Smooth muscle cell of the umbilical artery (primary cell): ENCODE measurements around the gene FAM53B. TPM values are rescaled to one million over a fixed set of nuclear protein-coding genes. Genes with fewer than 3 reads are reported as not detected.

ENCODE experiments used
- total RNA-seq: library from RNA; depleted of rRNA; stranded (reverse); fragments of >200 nt; gene quantifications from 2 replicates; pipeline ENCODE4 v1.2.3, GENCODE V29; 2014

FAM53B gene, protein sequence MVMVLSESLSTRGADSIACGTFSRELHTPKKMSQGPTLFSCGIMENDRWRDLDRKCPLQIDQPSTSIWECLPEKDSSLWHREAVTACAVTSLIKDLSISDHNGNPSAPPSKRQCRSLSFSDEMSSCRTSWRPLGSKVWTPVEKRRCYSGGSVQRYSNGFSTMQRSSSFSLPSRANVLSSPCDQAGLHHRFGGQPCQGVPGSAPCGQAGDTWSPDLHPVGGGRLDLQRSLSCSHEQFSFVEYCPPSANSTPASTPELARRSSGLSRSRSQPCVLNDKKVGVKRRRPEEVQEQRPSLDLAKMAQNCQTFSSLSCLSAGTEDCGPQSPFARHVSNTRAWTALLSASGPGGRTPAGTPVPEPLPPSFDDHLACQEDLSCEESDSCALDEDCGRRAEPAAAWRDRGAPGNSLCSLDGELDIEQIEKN
- total RNA-seq: 10.7 and 17.3 TPM in 2 replicates

DNA sequence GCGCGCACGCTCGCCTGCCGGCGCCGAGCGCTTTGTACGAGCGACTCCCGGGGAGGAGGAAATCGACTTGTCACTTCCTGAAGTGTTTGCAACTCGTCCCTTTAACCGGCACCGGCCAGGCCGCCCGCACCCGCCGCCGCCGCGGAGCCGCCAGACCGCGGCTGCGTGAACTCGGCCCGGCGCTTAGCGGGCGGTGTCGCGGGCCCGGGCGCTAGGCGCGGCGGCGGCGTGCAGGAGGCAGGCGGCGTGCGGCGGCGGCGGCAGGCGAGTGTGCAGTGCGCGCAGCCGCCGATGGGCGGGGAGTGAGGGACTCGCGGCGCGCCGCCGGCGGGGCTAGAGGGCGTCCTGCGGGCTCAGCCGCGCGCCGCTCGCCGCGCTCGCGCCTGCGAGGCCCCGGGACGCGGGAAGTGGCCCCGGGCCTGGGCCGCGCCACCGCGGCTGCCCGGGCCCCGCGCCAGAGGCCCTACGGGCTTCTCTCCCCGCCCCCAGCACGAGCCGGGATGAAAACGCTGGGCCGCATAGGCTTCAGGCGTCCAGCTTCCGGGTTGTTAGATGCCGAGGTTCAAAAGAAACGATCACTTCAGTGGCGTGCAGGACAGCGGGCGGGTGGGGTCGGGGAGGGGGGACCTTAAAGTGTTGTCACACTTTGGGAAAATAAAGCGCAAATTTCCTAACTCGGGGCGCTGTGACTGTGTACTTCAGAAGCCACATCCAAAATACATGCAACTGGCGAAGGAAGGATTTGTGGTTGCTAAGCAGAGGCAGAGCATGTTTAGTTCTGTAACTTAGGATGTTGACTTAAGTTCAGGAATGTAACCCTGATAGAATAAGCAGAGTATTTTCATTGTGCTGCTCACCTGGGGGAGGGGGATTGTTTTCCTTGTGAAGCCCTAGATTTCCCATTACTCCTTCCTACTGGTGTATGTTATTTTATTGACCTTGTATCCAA lies at the start of gene FAM53B:
Gene FAM53B (minus strand): TSS at position 277 of the 949 bp plus-strand sequence. CDS start 37,665 bp downstream, outside the sequence.

DNA sequence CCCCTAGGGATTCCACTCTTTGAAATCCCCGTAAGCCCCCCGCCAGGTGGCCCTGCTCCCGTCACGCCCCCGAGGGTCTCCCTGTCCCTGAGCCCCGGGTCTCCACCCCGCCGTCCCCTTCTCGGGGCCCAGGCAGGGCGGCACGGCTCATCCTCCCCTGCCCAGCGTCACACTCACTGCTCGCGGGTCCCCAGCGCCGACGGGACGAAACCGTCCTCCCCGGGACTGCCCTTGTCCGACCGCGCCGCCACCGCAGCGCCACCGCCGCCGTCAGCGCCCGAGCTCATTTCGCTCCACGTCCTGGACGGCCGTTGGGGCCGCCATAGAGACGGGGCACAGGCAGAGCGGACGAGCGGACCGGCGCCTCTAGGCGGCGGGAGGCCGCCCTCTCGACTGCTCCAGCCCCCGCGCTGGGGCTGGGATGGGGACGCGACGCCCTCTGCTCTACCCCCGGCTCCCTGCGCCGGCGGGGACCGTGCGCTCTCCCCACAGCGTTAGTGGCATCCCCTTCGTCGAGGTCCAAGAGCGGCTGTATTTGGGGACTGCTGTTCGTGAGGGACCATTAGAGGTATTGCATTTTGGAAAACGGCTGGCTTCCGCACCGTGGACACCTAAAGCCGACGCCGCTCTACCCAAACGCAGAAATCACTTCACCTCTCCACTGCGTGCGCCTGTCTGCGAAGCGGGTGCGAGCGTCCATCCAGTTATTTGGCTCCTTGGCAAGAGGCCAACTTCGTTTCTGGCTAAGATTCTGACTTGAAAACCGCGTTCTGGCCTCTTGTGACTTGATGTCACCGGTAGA lies 47.6 kb upstream of the FAM53B start, which contains the start of gene EEF1AKMT2:
Gene EEF1AKMT2 (minus strand): TSS at position 341 of the 802 bp plus-strand sequence. CDS start 54 bp downstream, at position 287.

Other genes starting within 250 kb of the FAM53B start
- 16.3 and 22.2 TPM in 2 replicates for gene EEF1AKMT2, start 47.5 kb upstream of the FAM53B start, total RNA-seq
- 10.7 and 16.6 TPM in 2 replicates for gene ABRAXAS2, start 57.4 kb upstream of the FAM53B start, total RNA-seq
- 20.2 and 22.3 TPM in 2 replicates for gene ZRANB1, start 197.7 kb upstream of the FAM53B start, total RNA-seq